Urothelium cell line (cell line): ENCODE results near the gene GBF1.

Source experiments
- DNase-seq: peaks from one replicate; pipeline ENCODE4 v3.0.0; 2011; ENCODE audit warnings: low spot score, mixed read lengths
- FAIRE-seq: peaks from 2 replicates; lab custom pipeline; 2011; peaks lifted over from hg19 to GRCh38; lab: Jason Lieb, UNC

Gene GBF1

GRCh38 chr10:102332772-102333171 is 87.4 kb downstream of the GBF1 start:
- DNase-seq = no peak
- FAIRE-seq = no peak

GRCh38 chr10:102334101-102334500 is 88.8 kb downstream of the GBF1 start:
- no peak for DNase-seq
- FAIRE-seq = no peak

GRCh38 chr10:102335184-102335583 is 89.9 kb downstream of the GBF1 start:
- FAIRE-seq = no peak
- no peak for DNase-seq

DNA sequence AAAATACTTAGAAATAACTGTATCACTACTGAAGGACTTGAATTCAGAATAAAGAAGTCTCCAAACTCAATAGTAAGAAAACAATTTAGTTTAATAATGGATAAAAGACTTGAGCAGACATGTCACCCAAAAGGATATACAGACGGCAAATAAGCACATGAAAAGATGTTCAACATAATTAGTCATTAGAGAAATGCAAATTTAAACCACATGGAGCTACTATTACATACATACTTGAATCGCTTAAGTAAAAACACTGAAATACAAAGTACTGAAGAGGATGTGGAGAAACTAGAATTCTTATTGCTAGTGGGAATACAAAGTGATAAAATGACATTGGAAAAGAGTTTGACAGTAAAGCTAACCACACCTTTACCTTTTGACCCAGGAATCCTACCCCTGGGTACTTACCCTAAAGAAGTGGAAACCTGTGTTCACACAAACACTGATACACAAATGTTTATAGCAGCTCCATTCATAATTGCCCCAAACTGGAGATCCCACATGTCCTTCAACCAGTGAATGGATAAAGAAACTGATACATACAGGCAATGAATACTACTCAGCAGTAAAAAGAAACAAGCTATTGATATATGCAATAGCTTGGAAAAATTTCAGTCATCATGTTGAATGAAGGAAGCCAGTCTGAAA is 95.8 kb downstream of the GBF1 start:
- FAIRE-seq (no peak), DNase-seq (no peak)

GRCh38 chr10:102342458-102342857 is 97.1 kb downstream of the GBF1 start:
- DNase-seq = no peak
- FAIRE-seq = no peak

- DNase-seq (no peak), FAIRE-seq (no peak)
Observed at GRCh38 chr10:102342958-102343357, 97.6 kb downstream of the GBF1 start.

DNA sequence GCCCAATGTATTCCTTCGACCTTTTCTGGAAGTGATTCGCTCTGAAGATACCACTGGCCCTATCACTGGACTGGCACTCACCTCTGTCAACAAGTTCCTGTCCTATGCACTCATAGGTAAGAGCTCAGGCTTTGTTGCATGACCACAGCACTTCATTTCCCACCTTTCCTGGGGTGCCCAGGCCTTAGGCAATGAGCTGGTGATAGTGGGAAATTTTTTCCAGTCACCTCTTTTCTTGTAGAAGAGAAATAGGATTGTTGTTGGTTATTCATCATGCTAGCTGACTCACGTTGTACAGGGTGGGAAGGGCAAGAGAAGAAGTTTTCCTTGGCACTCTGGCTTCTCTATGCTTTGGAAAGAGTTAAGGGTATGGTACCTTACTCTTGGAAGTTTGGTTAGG is 98.7 kb downstream of the GBF1 start:
- no peak for DNase-seq
- FAIRE-seq = no peak

- DNase-seq (peak; percentile 26), FAIRE-seq (no peak)
Observed at GRCh38 chr10:102347236-102347828, 102.0 kb downstream of the GBF1 start.

- DNase-seq = peak; percentile 71
- FAIRE-seq = no peak
Observed at GRCh38 chr10:102352066-102352715, 106.9 kb downstream of the GBF1 start.

GRCh38 chr10:102354451-102354850 is 109.1 kb downstream of the GBF1 start:
- FAIRE-seq = no peak
- no peak for DNase-seq

GRCh38 chr10:102358712-102359382 is 113.5 kb downstream of the GBF1 start:
- FAIRE-seq (no peak), DNase-seq (no peak)

- DNase-seq (no peak), FAIRE-seq (no peak)
Observed at GRCh38 chr10:102367441-102367840, 122.1 kb downstream of the GBF1 start.

DNA sequence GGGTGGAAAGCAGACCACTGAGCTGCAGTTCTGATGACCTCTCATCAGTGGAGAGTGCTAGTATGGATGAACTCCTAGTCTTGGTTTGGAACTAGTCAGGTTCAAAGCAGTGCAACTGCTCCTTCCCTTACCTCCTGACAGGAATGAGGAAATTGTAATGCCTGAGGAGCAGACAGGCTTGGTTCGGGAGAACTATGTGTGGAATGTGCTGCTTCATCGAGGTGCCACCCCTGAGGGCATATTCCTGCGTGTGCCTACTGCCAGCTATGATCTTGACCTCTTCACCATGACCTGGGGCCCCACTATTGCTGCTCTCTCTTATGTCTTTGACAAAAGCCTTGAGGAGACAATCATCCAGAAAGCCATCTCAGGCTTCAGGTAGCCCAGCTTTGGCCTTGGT is 122.7 kb downstream of the GBF1 start:
- DNase-seq (no peak), FAIRE-seq (no peak)

DNA sequence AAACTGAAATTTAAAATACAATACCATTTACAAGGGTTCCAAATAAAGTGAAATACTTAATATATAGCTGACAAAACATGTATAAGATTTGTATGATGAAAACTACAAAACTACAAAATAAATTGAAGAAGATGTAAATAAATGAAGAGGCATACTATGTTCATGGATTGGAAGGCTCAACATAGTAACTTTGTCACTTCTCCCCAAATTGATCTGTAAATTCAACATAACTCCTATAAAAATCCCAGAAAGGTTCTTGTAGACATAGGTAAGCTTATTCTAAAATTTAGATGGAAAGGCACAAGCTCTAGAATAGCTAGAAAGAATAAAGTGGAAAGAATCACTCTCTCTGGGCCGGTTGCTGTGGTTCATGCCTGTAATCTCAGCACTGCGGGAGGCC is 126.0 kb downstream of the GBF1 start:
- DNase-seq (no peak), FAIRE-seq (no peak)

GRCh38 chr10:102375250-102375649 is 129.9 kb downstream of the GBF1 start:
- no peak for DNase-seq
- no peak for FAIRE-seq

DNA sequence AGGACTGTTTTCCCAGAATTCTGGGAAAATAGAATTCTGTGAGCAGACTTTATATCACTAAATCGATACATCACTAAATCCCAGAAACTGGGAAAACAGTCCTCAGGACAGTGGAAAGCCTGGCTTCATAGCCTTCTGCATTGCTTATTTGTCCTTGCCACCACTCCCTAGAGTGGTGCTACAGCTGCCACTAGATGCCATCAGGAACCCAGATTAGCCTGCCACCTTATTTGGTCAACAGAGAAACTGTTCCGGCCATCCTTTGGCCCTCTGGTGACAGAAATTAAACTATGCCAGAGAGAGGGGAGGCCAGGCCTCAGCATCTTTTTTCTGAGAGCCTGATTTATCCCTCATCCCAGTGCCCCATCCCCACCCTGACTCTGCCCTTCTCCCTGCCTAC is 130.5 kb downstream of the GBF1 start:
- FAIRE-seq (no peak), DNase-seq (no peak)

GRCh38 chr10:102376901-102377300 is 131.6 kb downstream of the GBF1 start:
- no peak for DNase-seq
- FAIRE-seq = no peak

- no peak for DNase-seq
- no peak for FAIRE-seq
Observed at GRCh38 chr10:102379383-102379782, 134.1 kb downstream of the GBF1 start.

GRCh38 chr10:102381983-102382382 is 136.7 kb downstream of the GBF1 start:
- FAIRE-seq (no peak), DNase-seq (no peak)

GRCh38 chr10:102382871-102383270 is 137.5 kb downstream of the GBF1 start:
- FAIRE-seq (no peak), DNase-seq (no peak)

DNA sequence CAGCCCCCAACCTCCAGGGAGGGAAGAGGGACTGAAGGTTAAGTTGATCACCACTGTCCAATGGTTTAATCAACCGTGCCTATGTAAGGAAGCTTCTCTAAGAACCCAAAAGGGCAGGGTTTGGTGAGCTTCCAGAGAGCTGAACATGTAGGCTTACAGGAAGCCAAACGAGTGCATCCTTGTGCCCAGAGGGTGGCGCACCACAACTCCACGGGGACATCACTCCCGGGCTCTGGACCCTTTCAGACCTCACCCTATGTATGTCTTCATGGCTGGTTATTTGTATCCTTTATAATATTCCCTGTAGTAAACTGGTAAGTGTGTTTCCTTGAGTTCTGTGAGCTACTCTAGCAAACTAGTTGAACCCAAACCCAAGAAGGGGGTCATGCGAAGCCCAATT is 138.7 kb downstream of the GBF1 start:
- DNase-seq = no peak
- no peak for FAIRE-seq
